ENCODE data around the gene CA12.
"Not testable (repeated sequence)": the region's sequence is repeated elsewhere in the genome, so short reads cannot be mapped to it uniquely, and the experiment has no call there.

Gene CA12

DNA sequence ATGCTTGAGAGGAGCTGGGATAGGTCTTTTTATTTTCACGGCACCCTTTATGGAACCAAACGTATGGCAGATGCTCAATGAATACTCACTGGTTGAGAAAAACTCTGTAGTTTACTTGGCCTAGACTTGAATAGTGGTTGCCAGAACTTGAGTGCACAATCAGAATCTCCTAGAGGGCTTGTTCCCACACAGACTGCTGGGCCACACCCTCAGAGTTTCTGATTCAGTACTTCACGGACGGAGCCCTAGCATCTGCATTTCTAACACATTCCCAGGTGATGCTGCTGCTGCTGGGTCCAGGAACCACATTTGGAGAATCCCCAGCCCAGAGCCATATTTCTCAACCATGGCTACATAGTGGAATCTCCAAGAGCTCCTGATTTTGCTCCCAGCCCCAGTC, 24.6 kb downstream of the CA12 start:
- DNase-seq (ENCODE audit: low read depth), result no peak

DNA sequence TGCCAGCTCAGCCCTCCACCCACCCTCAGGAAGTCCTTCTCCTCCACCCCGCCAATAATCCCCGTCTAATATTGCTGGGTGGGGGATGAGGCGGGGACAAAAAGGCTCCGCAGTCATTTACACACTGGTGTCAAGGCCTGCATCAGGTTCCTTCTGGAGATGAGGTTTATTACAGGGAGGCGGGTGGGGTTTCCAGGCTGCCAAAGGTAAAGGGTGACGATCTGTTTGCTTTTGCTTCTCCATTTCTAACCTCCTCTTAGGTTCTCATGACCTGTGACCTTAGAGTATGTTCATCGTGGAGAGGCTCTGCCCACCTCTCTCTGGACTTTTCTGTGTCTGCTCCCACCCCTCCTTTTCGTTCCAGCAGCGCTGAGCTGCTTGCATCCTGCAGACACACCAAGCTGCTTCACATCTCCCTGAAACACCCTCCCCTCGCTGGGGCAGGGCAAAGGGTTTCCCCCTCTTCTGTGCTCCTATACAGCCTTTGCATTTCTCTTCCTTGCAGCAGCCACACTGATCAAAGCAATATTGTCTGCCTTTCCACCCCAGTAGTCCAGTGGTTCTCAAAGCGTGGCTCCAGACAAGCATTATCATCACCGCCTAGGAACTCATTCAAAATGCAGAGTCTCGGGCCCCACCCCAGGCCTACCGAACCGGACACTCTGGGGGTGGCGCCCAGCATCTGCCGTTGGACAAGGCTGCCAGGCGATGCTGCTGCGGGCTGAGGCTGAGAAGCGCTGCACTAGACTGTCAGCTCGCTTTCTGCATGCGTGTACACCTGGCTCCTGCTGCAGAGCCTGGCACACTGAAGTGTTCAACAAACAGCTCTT, 26.6 kb downstream of the CA12 start:
- no peak for DNase-seq (ENCODE audit: low read depth)

DNA sequence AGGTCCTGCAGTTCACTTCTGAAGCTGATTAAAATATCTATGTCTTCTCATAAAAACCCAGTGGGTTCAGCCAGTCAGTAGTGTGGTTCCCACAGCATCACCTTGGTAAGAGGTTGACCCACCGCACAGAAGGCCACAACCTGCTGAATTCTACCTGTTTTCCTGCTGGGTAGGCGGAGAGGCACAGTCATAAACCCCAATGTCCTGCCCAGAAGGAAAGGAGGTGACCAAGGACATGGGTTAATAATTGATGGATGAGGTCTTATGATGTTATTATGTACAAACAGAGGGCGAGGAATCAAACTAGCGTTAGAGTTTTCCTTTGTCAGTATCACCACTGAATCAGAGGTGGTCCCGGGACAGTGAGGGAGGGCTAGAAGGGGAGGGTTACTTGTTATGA, 27.8 kb downstream of the CA12 start:
- no peak for DNase-seq (ENCODE audit: low read depth)

DNA sequence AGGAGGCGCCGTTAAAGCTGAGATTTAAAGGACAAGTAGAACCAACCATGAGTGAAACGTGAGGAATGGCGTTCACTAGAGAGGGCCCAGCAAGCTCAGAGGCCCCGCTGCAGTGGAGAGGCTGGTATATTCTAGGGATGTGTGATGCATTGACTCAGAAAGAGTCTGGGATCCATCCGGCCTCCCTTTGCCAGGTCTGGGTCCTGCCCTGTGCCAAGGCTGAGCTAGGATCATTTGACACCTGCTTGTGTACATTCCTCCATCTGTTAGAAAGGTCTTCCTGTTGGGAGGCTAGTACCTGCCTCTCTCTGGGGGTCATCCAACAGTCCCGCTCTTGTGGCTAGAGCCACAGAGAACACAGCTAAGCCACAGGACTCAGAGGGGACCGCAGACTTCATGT, 28.4 kb downstream of the CA12 start:
- DNase-seq (ENCODE audit: low read depth), result no peak

DNA sequence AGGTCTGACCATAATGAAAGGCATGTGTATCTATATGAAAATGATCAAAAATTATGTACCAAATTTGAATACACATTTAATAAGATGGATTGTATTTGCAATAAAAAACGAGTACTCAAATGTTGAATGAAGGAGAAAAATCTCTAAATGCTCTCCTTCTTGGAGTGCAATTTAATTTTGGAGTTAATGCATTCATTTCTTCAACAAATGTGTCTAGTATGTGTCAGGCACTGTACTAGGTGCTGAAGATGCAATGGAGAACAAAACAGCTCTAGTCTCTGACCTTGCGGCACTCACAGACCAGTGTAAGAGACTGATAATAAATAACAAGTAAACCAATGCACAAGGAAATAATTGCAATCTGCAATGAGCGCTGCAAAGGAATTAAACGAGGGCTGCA, 28.8 kb downstream of the CA12 start:
- DNase-seq (ENCODE audit: low read depth), result no peak

DNA sequence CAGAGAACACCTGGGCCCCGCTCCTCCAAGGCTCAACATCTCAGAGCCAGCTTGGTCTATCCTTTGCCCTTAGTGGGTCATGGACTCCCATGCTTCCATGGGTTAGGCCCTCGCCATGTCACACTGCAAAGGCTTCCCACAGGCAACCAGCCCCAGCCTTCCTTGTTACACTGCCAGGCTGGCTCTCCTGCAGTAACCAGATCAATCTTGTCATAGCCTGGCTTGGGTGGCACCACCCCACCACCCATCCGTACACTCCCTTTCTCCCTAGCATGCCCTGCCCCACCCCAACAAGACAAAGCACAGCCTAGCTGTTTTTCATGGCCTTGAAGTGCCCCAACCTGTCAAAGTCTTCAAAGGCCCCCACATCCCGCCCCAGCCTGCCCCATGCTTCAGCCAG, 30.5 kb downstream of the CA12 start:
- no peak for DNase-seq (ENCODE audit: low read depth)

DNA sequence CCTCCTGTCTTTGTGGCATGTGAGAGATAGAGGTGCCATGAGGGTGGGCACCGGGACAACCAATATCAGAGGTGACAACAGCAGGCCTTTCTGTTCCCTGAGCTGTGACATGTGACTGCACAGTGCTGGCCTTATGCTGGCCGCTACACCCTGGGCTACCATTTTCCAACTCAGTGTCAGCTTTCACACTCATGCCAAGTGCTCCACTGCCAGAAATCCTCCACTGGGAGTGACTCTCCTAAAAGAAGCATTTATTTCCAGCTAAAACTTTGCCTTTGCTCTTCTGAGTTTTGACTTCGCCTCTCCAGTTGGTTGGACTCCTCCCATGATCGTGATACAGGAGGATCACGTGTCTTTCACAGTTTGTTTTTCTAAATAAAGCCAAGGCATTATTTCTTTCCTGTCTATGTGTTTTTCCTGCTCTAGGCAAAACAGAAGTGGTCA, 31.4 kb downstream of the CA12 start:
- DNase-seq (ENCODE audit: low read depth), result no peak

DNA sequence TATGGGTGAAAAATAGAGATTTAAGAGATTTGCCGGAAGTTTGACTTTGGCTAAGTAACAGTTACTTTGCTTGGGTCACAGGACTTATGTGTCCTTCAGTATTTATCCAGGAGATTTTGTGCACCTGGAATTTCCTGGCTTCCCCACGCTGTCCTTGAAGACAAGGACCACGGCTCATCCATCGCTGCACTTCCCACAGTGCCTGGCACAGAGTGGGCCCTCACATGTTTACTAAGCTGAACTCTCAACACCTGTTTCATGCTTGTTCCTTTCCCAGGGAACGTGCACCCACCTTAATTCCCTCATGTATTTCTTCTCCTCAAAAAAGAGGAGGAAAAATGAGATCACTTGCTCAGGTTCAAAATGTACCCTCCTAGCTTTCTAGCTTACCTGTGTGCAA, 32.0 kb downstream of the CA12 start:
- DNase-seq (ENCODE audit: low read depth), result no peak

DNA sequence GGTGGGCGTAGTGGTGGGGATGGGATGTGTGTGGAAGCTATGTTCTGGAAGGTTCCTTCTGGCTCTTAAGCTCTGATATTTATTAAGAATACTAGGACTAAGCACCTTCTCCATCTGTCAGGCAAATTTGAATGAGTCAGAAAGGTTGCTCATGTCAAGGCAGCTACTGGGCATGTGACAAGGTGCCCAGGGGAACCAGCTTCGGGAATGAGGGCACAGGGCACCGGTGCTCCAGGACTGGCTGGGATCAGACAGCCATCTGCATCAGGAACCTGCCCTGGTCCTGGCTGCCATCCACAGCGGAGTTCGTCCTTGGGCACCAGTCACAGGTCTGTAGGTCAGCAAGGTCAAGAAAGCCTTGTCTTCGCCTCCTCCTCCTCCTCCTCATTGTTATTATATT, 32.5 kb downstream of the CA12 start:
- no peak for DNase-seq (ENCODE audit: low read depth)

DNA sequence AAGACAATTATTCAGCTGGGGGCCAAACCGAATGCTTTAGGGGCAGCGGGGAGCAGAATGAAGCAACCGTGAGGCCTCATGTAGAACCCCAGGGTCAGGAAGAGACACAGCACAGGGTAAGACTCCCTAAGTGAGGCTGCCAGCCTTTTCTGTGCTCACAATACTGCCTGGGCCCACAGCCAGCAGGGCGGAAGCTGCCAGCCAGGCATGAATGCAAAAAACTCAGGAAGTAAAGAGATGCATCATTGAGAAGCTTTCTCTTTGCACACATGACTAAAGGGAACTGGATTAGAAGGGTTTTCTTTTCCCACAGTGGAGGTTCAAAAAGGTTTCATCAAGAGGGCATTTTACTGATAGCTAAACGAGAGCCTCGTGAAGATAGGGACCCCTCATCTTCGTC, 33.3 kb downstream of the CA12 start:
- DNase-seq (ENCODE audit: low read depth), result no peak

DNA sequence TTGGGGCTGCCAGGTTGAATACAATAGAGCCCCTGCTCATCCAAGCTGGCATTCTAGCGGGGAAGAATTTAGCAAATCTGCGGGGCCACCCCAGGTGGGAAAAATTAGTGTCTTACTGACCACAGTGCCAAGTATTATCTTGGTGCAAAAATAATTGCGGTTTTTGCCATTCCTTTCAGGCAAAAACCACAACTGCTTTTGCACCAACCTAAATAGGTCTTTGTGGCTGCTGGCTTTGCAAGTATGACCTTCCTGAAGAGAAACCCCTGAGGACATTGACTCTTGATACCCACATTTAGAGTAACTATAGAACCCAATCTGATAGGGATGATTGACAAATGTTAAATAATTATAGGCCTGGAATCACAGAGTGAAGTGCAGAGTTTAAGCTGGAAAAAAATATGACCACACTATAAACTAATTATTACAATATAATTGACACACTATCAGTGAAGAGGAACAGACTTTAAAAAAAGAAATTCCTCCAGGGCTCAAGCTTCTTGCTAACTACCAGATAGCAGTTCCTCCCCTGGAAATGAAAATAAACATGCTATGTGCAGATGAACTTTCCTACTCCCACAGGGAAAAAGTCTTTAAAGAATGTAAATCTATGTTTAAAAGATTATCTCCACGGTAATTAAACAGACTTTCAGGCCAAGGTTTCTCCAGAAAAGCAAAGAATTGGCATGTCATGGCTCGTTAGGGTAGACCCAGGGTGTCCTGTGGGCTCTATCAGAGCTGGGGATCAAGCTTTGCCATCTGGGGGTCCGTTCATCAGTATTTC, 34.4 kb downstream of the CA12 start:
- no peak for DNase-seq (ENCODE audit: low read depth)

DNA sequence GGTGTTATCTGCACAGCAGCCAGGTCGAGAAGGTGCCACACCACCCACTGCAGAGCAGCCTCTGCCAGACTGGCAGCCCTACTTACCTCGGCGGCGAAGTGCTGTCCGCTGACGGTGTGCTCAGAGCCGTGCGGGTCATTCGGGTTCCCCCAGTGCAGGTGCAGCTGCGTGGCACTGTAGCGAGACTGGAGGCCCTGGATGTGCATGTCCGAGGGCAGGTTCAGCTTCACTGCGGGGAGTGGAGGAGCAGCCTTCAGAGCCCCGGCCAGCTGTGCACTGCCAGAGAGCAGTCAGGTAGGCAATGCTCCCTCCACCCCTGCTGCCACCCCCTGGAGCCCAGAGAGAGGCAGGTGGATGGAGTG, 36.3 kb downstream of the CA12 start:
- no peak for DNase-seq (ENCODE audit: low read depth)

DNA sequence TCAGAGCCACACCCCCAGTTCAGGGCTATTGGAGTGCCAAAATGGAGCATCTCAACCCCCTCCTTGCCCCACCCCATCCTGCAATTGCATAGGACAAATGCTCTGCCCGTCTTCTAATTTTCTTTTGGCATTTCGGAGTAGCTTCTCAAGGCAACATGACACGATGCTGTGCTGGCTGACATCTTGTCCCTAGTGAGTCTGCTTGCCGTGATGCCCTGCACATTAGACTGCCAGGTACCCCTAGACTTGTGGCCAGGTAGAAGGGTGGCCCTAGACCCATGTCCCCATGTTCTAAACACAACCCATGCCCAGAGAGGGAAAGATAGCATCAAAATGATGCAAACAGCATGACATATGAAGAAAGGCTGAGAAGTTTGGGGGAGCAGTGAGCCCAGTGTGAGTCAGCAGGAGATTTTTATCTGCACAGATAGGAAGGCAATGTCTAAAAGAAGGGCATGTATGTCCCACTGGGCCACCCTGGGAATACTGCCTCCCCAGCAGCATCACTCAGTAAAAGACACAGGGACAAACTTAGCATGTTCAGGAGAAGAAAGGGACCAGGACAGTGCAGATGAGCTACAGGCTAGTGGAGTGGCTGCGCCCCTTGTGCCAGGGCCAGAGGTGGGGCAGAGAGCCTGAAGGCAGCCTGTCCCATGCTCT, 36.8 kb downstream of the CA12 start:
- no peak for DNase-seq (ENCODE audit: low read depth)

DNA sequence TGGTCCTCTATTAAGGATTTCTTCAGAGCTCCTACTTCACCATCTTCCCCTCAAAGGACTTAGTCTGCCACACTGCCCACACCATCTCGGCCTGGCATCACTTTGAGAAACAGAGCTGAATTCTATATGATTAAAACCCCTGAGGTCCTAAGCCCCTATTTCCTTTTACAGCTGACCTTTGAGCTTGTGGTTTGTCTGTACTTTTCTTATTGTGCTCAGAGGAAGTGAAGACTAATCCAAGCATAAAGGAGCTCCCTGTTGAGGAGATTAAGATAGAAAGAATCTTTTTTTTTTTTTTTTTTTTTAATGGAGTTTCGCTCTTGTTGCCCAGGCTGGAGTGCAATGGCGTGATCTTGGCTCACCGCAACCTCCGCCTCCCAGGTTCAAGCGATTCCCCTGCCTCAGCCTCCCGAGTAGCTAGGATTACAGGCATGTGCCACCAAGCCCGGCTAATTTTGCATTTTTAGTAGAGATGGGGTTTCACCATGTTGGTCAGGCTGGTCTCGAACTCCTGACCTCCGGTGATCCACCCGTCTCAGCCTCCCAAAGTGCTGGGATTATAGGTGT, 38.6 kb downstream of the CA12 start:
- DNase-seq (ENCODE audit: low read depth), result not testable (repeated sequence)

DNA sequence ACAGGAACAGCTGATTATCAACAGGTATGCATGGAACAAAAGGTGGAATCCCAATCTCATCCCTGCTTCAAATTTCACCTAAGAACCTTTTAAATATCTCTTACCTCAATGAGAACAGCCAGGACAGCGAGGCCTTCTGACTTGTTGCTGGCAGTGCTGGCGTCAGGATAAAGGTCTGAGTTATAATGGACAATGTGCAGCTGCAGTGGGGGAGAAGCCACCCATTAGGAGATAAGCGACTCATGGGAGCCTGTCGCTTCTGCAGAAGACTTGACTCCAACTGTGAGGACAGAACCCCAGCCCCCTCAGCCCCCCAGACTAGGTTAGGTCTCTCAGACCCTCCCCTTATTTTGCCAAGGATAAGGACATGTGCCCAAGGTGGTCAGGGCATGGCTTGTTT, 39.7 kb downstream of the CA12 start:
- no peak for DNase-seq (ENCODE audit: low read depth)

DNA sequence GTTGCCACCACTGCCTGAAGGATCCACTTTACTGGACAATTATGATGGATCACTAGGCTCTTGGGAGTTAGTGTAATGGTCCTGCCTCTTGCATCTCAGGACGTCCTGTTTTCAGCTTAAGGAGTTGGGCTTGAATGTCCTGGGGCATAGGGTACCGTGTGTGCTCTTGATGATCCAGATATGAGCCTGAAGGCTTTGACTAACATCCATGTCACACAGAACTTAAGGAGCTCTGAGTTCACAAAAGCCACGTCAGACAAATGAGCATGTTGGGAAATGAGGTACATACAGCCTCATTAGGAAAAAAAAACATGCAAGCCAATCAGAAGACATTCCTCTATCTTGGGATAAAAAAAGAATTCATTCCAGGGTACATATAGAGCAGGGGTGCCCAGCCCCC, 40.8 kb downstream of the CA12 start:
- DNase-seq (ENCODE audit: low read depth), result no peak

DNA sequence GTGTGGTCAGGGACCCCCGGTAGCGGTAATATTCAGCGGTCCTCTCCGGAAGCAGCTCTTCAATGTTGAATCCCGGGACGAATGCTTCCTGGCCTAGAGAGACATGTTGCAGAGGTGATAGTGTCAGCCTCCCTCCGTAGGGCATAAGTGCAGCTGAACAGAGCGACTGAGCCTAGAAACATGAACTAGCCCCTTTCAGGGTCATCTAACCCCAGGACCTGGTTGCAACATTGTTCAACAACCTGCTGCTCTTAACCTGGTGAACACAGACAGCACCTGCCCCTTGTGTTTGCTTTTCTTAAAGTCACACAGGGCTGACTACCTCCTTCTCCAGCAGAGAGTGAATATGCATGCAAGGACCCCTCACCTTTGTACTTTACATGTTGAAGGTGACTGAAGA, 41.3 kb downstream of the CA12 start:
- no peak for DNase-seq (ENCODE audit: low read depth)

DNA sequence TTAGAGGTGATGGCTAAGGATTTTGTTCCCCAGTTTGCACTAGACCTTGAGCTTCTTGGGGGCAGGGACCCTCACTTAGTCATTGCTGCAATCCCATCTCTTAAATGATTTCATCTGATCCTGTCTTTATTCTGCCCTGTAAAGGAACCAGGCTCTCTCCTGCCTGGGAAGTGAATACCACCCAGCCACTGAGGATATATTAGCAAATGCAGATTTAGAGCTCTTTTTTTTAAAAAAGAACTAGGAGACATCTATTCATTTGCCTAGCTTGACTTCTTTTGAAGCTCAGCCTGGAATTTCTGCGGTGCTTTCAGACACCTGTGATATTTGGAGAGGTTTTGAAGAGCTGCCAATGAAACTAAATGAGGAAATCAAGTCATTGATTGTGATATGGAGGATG, 41.8 kb downstream of the CA12 start:
- no peak for DNase-seq (ENCODE audit: low read depth)

DNA sequence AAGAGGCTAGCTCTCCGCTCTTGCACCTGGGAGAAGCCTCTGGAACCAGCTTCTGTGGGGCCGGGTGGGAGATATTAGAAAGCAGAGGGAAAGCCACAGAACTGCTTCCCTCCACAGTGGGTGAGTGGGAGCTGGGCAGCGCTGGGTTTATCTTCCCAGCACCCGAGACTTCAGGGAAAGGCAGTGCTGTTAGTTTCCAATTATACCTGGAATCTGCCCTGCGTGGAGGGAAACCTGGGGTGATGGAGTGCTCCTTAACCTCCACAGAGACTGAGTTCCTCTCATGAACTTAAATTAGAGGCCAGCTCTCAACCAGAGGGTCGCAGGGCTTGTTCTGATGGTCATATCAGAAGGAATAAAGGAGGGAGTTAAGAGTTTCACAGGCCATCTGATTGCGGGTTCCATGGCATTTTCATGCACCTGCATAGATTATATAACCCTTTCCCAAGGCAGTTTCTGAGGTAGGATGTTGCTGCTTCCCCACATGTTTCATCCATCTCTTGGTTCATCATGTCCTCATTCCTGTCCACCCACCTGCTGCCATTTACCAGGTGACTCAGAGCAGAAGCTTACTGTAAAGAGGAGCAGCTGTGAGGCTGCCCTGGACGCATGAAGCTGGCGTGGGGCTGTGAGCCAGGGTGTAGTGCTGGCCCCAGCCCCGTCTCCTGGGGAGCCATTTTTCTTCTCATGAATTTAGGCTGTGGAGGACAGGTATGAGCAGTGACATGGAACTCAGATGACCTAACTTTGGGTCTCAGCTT, 42.5 kb downstream of the CA12 start:
- DNase-seq (ENCODE audit: low read depth), result no peak

DNA sequence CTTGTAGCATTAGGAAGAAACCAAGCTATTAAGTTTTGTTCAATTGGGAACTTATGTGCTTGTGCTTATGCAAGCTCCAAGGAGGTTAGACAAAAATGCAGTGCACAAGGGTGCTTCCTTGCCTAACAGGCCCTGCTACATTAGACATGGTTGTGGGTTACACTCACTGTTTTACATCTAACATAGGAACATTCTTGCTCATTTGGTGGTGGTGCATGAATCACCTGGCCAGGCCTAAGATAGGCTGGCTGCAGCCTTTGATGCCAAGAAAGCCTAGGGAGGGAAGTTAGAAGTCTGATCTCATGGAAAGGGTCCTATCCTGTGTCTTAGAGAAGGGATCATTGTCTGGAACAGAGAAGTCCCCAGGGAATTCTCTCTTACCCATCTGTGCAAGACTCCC, 43.5 kb downstream of the CA12 start:
- no peak for DNase-seq (ENCODE audit: low read depth)

DNA sequence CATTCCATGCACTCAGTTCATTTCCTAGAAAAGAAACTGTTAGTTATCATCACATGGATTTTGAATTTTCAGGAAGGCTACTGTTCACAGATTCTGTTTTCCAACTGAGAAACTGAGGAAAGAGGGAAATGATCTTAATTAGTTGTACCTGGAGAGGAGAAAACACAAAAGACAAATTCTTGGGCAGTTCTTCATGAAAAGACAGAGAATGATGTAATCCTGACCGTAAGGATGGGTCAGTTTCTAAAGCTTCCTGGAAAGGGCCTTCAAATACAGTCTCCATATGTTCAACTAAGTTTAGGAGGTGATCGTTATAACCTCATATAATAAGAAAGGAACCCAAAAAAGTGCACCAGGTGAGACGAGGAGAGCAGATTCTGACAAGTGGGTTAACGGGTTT, 44.6 kb downstream of the CA12 start:
- no peak for DNase-seq (ENCODE audit: low read depth)
